UCSD-AML1 (cell line): ENCODE measurements around the gene C4BPA.

Source experiments
- DNase-seq: peaks from one replicate; lab custom pipeline; 2025; ENCODE audit not compliant: unreplicated experiment; lab: John Stamatoyannopoulos, UW

The C4BPA gene

DNA sequence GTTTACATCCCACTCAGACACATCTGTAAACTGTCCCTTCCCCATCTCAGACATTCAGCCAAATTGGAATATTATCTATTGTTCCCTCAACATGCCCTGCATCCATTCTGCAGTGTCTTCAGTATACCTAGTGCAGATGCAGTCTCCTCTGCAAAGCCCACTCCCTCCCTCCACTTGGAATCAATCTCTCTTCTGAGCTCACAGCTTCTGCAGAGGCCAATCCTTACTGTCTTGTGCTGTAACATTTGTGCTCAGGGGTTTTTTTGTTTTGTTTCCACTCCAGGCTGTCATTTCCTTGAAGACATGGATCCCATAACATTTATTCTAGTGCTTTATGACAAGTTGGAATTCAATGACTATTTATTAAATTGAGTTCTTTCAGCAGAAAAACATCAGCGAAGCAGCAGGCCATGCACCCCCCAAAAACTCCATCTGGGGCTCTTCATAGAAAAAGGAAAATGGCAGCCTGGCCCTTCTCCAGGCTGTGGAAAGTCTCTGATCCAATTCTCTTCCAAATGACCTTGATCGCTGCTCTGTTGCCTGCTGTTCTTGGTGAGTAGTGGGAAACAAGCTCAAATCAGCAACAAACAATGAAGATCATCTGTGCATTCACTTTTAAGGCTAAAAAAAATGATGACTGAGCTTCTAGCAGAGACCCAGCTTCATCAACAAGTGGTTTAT, 8.7 kb downstream of the C4BPA start:
- no peak for DNase-seq

DNA sequence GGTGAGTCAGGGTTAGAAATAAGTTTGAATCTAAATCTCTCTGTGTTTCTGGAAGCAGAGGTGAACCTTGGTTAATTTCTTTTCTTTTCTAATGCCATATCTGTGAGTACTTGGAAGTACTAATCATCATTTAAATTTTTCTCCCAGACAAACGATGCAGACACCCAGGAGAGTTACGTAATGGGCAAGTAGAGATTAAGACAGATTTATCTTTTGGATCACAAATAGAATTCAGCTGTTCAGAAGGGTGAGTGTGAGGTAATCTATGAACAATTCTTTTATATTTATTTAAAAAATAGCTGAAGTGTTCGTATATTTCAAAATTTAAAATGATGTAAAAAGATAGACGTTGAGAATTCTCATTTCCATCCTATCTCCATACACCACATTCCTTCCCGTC, 11.2 kb downstream of the C4BPA start:
- DNase-seq, result no peak

DNA sequence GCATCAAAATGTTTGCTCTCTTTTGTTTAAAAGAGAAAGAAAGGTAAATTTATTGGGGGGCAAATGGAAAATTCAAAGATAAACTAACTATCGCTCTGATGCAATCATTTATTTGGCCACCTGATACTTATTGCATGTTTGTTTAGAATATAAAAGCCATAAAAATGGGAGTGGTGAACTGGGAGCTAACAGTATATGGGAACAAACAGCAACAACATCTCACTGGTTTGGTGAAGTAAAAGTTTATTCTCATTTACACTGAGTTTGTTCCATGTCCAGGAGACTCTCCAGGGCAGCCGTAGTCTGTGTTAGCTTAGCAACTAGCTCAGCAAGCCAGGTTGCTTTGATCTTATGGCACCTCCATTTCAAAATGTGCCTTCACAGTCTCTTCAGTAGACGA, 20.4 kb downstream of the C4BPA start:
- DNase-seq, result no peak

DNA sequence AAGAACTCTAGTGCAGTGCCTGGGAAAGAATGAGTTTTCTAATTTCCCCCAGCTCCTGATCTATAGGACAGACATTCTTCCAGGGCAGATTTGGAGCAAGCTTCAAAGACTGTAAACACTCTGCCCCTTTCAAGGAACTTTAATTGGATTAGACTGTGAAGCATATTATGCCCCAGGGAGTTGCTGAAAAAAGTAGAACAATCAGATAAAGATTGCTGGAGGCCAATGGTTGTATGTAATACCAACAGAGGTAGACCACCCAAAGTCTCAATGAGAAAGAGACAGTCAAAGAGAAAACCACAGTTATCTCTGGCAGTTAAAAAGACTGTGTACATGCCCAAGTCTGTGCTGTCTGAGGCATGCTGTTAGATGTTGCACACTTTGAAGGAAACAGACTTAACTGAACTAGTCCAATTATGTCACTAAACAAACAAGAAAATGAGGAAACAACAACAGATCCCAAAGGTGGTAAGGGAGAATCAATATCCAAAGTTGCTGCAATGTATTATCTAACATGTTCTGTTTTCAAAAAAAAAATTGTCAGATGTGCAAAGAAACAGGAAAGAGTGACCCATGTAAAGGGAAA, 24.4 kb downstream of the C4BPA start:
- no peak for DNase-seq

DNA sequence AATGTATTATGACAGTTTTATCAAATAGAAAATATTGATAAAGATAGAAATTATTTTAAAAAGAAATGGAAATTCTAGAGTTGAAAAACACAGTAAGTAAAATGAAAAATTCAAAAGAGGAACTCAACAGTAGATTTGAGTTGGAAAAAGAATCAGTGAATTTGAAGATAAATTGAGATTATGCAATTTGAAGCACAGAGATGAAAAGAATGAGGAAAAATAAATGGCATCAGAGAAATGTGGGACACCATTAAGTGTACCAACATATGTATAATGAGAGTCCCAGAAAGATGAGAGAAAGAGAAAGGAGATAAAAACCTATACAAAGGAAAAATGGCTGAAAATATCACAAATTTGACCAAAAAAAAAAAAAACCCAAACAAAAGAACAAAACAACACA, 25.0 kb downstream of the C4BPA start:
- no peak for DNase-seq

DNA sequence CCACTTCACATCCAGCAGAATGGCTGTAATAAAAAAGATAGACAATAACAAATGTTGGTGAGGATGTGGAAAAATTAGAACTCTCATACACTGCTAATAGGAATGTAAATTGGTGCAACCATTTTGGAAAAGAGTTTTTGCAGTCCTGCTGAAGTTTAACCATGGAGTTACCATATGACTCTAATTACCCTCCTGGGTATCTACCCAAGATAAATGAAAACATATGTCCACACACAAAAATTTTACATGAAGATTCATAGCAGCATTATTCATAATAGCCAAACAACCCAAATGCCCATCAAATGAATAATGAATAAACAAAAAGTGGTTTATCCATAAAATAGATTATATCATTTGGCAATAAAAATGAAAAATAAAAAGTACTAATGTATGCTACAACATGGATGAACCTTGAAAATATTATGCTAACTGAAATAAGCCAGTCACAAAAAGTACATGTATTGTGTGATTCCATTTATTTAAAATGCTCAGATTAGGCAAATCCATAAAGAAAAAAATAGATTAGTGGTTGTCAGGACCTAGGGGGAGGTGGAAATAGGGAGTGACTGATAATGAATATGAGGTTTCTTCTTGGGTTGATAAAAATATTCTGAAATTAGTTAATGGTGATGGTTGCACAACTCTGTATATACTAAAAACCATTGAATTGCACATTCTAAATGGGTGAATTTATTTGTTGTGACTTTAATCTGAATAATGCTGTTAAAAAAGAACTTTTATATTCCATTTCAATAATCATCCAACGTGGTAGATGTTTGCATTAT, 26.4 kb downstream of the C4BPA start:
- DNase-seq, result no peak

DNA sequence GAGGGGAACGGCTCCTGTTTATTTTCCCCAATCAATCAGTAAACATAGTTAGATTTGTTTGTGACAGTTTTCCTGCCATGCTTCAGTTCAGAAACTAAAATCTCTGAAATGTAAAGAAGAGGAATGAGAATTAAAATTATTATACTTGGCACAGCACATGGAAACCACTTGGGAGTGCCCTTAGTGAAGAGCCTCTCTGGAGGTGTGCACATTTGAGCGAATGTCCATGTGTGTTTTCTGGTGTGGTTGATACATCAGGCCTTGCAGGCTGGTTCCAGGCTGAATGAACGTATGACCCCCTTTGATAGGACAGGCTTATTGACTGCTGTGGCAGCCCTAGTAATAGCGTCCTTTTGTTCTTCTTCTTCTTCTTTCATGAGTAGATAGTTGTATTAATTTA, 27.1 kb downstream of the C4BPA start:
- no peak for DNase-seq

DNA sequence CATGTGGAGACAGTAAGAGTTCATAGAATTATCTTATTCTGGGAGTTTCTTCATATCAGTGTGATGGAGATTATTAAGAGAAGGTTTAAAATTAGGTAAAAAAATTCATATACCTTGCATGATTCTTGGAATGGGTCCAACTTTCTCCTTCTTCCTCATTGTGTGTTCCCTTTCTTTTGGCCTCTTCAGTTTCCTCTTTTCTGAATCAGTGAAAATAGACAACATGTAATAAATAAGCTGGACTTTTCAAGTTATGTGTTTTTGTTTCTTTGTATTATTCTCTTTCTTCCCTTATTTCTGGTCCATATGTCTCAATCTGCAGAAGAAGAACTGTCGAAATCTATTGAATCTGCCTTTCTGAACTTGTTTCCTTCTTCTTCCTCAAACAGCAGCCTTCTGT, 30.5 kb downstream of the C4BPA start:
- no peak for DNase-seq

DNA sequence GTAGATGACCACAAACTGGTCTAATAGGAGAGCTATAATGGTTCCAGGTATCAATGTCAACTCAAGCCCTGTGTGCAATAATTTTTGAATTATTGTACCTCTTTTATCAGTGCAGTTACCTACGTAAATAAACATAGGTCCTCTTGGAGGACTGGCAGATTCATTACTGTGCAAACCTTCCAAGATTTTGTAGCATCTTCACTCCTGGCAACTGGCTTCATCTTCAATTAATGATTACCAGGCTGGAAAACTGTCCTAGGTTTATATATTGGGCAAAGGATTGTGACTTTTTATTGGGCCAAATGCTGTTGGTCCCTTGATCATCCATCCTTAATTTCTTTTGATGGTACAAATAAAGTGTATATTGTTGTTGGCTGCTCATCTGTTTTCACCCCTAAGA, 35.6 kb downstream of the C4BPA start:
- DNase-seq, result no peak

DNA sequence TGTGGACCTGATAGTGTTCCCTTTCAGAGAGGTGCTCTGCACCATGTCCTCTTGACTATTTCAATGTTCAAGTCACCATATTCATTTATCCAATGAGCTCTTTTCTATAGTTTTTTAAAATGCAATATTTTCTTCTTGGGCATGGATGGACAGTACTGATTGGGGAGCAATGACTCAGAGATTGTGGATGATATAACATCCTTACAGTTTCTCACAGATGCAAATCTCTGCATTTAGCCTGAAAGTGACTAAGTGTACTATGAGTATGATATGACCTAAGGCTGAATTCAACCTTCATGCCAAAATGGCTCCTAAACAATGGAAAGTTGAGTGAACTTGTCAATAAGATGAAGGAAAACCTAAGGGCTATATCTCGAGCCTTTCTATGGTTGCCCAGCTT, 36.5 kb downstream of the C4BPA start:
- no peak for DNase-seq

DNA sequence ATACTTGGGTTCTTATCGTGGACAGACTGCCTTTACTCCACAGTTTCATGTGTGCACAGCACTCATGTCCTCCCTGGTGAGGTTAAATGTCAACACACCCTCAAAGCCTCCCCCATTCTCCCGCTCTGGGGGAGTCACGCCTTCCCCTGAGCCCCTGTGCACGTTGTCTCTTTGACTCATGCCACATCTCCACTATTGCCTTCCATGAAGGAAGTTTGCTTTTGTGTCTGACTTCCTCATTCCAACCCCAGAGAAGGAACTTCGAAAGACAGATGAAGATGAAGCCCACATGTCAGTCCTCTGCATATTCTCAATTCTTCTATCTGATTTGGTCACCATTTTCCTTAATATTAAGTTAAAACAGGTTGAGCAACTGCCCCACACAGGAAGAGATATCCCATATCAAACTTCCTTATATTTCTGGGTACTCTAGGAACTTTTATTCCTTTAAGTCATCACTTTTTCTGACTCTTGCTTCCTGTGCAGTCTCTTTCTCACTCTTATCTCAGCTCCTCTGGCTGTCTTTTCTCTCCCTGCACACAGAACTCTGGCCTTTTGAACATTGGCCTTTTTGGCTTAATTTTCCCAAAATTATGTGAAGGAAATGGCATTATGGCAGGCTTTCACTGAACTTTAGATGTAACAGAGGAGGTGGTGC, 41.5 kb downstream of the C4BPA start:
- DNase-seq, result peak; percentile 31

DNA sequence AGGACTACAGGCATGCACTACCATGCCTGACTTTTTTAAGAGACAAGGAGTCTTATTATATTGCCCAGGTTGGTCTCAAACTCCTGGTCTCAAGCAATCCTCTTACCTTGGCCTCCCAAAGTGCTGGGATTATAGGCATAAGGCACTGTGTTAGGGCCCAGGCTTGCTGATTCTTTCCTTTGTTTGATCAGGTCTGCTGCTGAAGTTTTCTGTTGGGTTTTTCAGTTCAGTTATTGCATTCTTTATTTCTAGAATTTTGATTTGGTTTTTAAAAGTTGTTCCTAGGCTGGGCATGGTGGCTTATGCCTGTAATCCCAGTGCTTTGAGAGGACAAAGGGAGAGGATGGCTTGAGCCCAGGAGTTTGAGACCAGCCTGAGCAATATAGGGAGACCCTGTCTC, 47.9 kb downstream of the C4BPA start:
- no peak for DNase-seq

DNA sequence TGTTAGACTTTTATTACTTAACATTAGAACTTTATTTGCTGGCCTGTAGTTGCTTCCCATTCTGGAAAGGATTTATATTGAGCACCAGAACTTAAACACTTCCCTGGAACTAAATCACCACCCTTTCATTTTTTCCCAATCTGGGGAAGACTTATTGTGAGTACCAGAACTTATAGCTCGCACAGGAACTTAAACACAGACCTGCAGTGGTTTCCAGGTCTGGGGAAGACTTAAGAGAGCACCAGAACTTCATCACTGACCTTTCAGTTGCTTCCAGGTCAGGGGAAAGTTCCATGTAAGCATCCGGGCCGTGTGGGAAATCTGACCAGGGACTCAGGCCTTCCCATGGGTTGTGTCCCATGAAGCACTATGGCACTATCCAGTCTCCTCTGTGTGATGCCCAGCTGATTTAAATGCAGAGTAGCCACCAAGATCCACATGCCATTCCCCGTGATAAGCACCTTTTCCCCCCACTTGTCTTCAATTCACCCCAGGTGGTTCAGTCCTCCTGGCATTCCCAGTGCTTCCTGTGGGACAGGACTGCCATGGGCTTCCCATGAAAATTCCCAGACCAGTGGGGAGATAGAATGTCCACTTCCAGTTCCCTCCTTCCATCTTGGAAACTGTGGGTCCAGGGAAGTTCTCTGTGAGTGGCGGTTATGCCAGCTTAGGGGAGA, 48.9 kb downstream of the C4BPA start:
- no peak for DNase-seq

DNA sequence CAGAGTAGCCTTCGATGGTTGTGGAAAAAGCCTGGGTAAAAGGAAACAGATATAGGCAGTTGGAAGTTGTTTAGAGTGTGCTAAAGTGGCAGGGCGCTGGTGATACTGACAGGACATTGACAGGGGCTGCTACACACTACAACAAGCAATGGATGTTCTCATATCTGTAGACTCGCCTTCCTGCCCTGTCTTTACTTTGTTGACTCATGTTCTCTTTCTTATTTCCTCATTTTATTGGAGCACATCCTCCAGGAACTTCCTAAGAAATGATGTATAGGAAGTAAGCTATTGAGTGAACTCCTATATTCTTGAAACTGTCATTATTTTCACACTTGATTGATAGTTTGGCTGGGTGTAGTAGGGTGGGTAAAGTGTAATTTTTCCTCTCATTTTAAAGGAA, 51.0 kb downstream of the C4BPA start:
- DNase-seq, result no peak

DNA sequence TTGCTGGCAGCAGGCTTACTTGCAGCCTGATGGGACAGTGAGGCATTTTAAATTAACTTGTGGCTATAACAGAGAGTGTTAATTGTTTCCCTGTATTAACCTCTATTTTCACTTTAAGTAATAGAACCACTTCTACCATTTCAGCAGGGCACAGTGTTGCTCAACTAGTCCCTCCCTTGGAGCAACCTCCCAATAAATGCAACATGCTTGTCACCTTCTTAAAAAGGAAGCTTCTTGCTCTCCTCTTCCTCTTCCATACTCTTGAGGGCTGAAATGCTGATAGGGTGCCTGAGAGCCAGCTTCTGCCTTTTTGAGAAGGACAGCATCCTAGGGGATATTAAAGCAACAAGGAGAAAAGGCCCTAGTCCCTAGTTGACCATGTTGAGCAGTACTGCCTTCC, 52.1 kb downstream of the C4BPA start:
- DNase-seq, result no peak

DNA sequence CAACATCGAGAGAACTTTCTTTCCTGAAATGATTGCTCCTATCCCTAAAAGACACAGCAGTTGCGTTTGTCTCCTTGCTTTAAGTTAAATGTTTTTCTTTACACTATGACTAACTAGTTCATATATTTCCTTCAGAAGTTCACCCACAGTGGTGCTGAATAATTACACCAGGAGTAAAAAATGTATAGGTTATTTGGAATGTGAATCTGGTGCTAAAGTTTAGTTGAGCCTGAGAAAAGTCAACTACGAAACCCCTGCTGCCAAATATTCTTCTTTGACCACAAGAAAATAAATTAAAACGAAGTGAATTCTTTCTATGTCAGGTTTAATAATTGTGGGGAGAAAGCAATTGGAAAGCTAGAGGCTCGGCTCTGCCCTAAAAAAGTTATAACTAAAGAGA, 52.8 kb downstream of the C4BPA start:
- no peak for DNase-seq

DNA sequence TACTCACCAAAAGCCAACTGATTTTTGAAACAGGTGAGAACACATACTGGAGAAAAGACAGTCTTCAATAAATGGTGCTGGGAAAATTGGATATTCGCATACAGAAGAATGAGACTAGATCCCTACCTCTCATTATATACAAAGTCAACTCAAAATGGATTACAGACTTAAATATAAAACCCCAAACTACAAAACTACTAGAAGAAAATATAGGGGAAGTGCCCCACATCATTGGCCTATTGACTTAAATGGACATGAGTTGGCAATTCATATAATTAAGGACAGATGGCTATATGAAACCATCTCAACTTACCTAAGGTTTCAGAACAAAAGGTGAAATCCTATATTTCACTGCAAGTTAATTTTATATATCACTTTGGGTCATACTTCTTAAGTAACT, 60.1 kb downstream of the C4BPA start:
- no peak for DNase-seq

DNA sequence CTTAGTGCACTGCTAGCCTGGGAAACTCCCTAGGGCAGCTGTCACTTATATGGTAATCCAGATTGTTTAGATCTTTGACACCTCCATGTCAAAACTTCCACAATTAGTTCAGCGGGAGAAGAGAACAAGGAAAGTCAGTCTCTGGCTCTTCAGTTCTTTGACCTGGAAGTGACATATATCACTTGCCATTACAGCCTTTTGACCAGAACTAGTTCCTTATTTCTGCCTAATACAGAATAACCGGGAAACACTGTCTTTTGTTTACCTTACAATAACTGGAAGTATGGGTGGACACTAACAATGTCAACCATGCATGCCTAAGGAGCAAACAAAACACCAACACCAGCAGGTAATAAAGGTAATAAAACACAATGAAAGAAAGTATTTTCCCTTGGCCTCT, 68.3 kb downstream of the C4BPA start:
- DNase-seq, result no peak

DNA sequence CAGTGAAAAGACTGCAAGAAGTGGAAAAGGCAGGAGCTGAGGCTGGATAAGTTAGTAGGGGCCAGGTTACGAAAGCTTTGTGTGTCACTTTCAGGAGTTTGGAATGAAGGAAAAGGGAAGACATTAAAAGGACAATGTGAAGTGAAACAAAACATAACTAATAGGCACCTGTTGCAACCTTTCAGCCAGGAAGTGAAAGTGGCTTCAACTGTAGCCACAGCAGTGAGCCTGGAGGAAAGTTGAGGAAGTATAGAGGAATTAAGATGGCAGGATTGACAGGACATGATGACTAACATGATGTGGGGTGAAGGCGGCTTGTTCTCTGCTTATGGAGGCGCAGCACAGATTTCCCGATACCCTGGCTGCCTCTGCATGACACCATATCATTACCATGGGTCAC, 68.9 kb downstream of the C4BPA start:
- DNase-seq, result no peak

DNA sequence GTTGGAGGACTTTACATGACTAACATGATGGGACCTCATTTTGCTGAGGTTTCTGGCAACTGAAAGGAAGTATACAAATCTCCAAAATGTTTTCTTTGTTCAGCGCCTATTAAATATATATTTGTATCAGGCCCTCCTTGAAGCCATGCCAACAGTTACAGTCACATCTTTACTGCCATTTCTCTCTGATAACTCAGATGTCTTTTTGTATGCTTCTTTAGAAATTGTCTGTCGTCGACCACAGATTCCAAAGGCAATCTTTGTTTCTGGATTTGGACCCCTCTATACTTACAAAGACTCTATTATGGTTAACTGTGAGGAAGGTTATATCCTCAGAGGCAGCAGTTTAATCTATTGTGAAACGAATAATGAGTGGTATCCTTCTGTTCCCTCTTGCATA, 69.4 kb downstream of the C4BPA start:
- no peak for DNase-seq

DNA sequence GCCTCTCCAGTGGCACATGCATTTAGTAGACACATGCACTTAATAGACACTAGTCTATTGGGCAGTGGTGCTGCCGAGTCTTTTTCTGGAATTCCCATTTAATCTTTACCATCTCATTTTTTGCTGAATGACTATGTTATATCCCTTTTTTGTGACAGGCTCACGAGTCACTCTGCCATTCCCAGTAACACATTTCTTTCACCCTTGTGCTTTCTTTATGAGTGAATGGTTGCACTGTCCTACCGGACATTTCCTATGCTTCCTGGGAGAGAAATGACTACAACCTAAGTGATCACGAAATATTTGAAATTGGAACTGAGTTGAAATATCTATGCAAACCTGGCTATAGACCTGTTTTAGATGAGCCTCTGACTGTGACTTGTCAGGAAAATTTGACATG, 70.9 kb downstream of the C4BPA start:
- DNase-seq, result no peak
